ENCODE measurements around the gene IL17RA.

The IL17RA gene

GRCh38 chr22:17065433-17065832, 19.4 kb upstream of the IL17RA start:
- Histone ChIP-seq H3K4me3 (ENCODE audit: low read length, poor library complexity, severe bottlenecking) (no peak overlapping the region), H2AFZ (ENCODE audit: low read length) (no peak overlapping the region), H3K9ac (ENCODE audit: low read depth, low read length, poor library complexity, severe bottlenecking) (no peak overlapping the region), H3F3A (ENCODE audit: low read depth) (no peaks in the 10 kb centered on the region), H3K36me3 (ENCODE audit: insufficient read depth, low read length) (no peaks in the 10 kb centered on the region), H3K9me2 (replicated peaks; ENCODE audit: low read depth, low read length) (no peaks in the 10 kb centered on the region), H3K4me1 (ENCODE audit: insufficient read depth, low read length, poor library complexity, severe bottlenecking) (peaks cover 11% of the 10 kb centered on the region), H3K4me2 (ENCODE audit: low read depth, low read length, poor library complexity, severe bottlenecking) (no peak overlapping the region), H3K9me3 (ENCODE audit: insufficient read depth, low read depth, low read length) (no peaks in the 10 kb centered on the region), H4K20me1 (ENCODE audit: insufficient read depth, low read length, poor library complexity, severe bottlenecking) (no peaks in the 10 kb centered on the region), H3K79me2 (ENCODE audit: insufficient read depth, low read length) (no peaks in the 10 kb centered on the region), H3K27me3 (ENCODE audit: insufficient read depth, low read length, poor library complexity, severe bottlenecking) (no peaks in the 10 kb centered on the region)
- TF ChIP-seq EZH2phosphoT487 (IDR thresholded peaks at IDR 0.05; ENCODE audit: borderline replicate concordance) (no peak), CTCF (conservative IDR thresholded peaks at IDR 0.05; ENCODE audit: low read length) (no peak)

GRCh38 chr22:17072877-17073276, 11.9 kb upstream of the IL17RA start:
- peaks cover 7% of the 10 kb centered on the region for H3K4me1 ChIP-seq (ENCODE audit: insufficient read depth, low read length, poor library complexity, severe bottlenecking)
- no peaks in the 10 kb centered on the region for H3K36me3 ChIP-seq (ENCODE audit: insufficient read depth, low read length)
- no peaks in the 10 kb centered on the region for H3F3A ChIP-seq (ENCODE audit: low read depth)
- no peaks in the 10 kb centered on the region for H4K20me1 ChIP-seq (ENCODE audit: insufficient read depth, low read length, poor library complexity, severe bottlenecking)
- H3K27me3 ChIP-seq (ENCODE audit: insufficient read depth, low read length, poor library complexity, severe bottlenecking), result no peaks in the 10 kb centered on the region
- no peaks in the 10 kb centered on the region for H3K9me3 ChIP-seq (ENCODE audit: insufficient read depth, low read depth, low read length)
- TF ChIP-seq EZH2phosphoT487 (IDR thresholded peaks at IDR 0.05; ENCODE audit: borderline replicate concordance) (no peak), CTCF (conservative IDR thresholded peaks at IDR 0.05; ENCODE audit: low read length) (no peak)
- no peaks in the 10 kb centered on the region for H3K79me2 ChIP-seq (ENCODE audit: insufficient read depth, low read length)
- no peak overlapping the region for H2AFZ ChIP-seq (ENCODE audit: low read length)
- H3K9ac ChIP-seq (ENCODE audit: low read depth, low read length, poor library complexity, severe bottlenecking), result no peak overlapping the region
- H3K9me2 ChIP-seq (replicated peaks; ENCODE audit: low read depth, low read length), result no peaks in the 10 kb centered on the region
- H3K4me3 ChIP-seq (ENCODE audit: low read length, poor library complexity, severe bottlenecking), result no peak overlapping the region
- H3K4me2 ChIP-seq (ENCODE audit: low read depth, low read length, poor library complexity, severe bottlenecking), result no peak overlapping the region

GRCh38 chr22:17074648-17075002, 10.2 kb upstream of the IL17RA start:
- H3K79me2 ChIP-seq (ENCODE audit: insufficient read depth, low read length), result no peaks in the 10 kb centered on the region
- H3K9me3 ChIP-seq (ENCODE audit: insufficient read depth, low read depth, low read length), result no peaks in the 10 kb centered on the region
- H3K27me3 ChIP-seq (ENCODE audit: insufficient read depth, low read length, poor library complexity, severe bottlenecking), result no peaks in the 10 kb centered on the region
- H3K9me2 ChIP-seq (replicated peaks; ENCODE audit: low read depth, low read length), result no peaks in the 10 kb centered on the region
- no peaks in the 10 kb centered on the region for H3K36me3 ChIP-seq (ENCODE audit: insufficient read depth, low read length)
- peaks cover 7% of the 10 kb centered on the region for H3K4me1 ChIP-seq (ENCODE audit: insufficient read depth, low read length, poor library complexity, severe bottlenecking)
- no peak overlapping the region for H3K9ac ChIP-seq (ENCODE audit: low read depth, low read length, poor library complexity, severe bottlenecking)
- no peak overlapping the region for H3K4me2 ChIP-seq (ENCODE audit: low read depth, low read length, poor library complexity, severe bottlenecking)
- H3F3A ChIP-seq (ENCODE audit: low read depth), result no peaks in the 10 kb centered on the region
- no peak for TF ChIP-seq CTCF (conservative IDR thresholded peaks at IDR 0.05; ENCODE audit: low read length)
- no peak for TF ChIP-seq EZH2phosphoT487 (IDR thresholded peaks at IDR 0.05; ENCODE audit: borderline replicate concordance)
- no peak overlapping the region for H2AFZ ChIP-seq (ENCODE audit: low read length)
- no peak overlapping the region for H3K4me3 ChIP-seq (ENCODE audit: low read length, poor library complexity, severe bottlenecking)
- H4K20me1 ChIP-seq (ENCODE audit: insufficient read depth, low read length, poor library complexity, severe bottlenecking), result no peaks in the 10 kb centered on the region
